H4 (cell line): ENCODE results near the gene HEPHL1. TPM values are rescaled to one million over a fixed set of nuclear protein-coding genes. Genes with fewer than 3 reads are reported as not detected.
"Not testable (repeated sequence)": the region's sequence is repeated elsewhere in the genome, so short reads cannot be mapped to it uniquely, and the experiment has no call there.

ENCODE experiments used
- DNase-seq: peaks from one replicate; pipeline ENCODE4 v3.0.0-alpha.2; 2015; ENCODE audit warnings: low spot score
- total RNA-seq: library from RNA; depleted of rRNA; stranded (reverse); fragments of >200 nt; shearing (Covaris generic); gene quantifications from 2 replicates; pipeline ENCODE4 v1.2.3, GENCODE V29; 2014; rRNA removed

Gene HEPHL1
- total RNA-seq, 1 experiment from 2014 or later = not detected

DNA sequence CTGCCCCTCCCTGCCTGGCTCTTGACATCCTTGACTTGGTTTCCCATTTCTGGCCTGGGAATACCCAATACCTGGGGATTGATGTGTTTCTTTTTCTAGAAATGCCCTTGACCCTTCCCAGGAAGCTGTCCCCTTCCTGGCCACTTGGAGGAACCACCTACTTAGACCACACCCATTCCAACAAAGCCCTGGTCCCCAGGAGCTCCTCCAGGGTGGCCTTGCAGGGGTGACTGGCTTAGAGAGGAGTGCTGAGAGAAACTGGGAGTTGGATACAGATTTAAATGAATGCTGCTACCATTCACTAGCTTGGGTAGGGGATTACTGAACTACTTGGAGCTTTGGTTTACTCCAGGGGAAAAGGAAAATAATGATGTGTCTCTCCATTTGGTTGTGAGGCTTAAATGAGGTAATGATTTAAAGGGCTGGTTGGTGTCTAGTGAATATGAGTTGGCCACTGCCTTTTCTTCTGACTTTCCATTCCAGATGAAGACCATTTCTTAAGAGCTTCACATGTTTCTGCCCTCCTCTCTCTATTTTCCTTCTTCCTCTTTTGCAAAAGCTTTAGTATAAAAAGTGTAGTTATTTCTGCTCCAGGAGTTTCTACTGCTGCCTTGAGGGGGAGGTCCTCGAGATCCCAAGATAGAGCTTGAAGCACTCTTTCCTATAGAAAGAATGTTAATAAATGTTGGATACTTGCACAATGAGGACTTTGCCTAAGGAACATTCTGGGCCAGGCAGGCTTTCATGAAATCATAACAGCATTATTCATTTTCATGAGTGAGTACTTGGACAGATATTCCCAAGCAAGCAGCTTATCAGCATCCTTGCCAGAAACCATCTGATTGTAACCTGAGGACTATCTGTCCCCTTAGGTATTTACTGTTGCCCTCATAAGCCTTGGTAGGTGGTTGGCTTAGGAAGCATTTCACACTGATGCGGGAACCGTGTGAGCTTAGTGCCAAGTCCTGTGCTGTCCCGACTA is 129.8 kb downstream of the HEPHL1 start:
- no peak for DNase-seq

- DNase-seq = peak; percentile 60
These were observed 130.9 kb downstream of the HEPHL1 start for GRCh38 chr11:94151903-94152677.

DNA sequence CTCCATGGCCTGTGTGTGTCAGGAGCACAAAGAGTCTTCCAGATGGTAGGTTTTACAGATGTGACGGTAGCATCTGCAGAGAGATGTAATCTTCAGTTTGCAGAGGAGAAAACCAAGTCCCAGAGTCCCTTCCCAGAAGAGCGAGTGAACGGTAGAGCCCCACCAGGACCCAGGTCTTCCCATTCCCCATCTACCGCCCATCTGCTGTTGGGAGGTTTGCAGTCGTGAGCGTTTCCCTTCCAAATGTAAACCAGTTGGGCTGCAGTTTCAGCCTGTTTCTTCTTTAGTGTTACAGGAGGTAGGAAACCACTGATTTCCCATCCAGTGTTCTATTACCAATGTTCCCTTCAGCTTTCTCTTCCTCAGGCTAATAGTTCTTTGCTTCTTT is 131.5 kb downstream of the HEPHL1 start:
- DNase-seq = no peak

- DNase-seq = no peak
These were observed 132.2 kb downstream of the HEPHL1 start for GRCh38 chr11:94153320-94153719.

- DNase-seq = no peak
These were observed 133.1 kb downstream of the HEPHL1 start for GRCh38 chr11:94154095-94154856.

DNA sequence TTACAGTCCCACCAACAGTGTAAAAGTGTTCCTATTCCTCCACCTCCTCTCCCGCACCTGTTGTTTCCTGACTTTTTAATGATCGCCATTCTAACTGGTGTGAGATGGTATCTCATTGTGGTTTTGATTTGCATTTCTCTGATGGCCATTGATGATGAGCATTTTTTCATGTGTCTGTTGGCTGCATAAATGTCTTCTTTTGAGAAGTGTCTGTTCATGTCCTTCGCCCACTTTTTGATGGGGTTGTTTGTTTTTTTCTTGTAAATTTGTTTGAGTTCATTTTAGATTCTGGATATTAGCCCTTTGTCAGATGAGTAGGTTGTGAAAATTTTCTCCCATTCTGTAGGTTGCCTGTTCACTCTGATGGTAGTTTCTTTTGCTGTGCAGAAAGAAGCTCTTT is 136.2 kb downstream of the HEPHL1 start:
- DNase-seq = not testable (repeated sequence)

Other genes starting within 250 kb of the HEPHL1 start
- 21.4 and 30.5 TPM in 2 replicates for gene MED17, start 237.1 kb upstream of the HEPHL1 start, total RNA-seq
- not detected in 2 replicates for gene VSTM5, start 170.7 kb upstream of the HEPHL1 start, total RNA-seq
- 40.9 and 41.5 TPM in 2 replicates for gene PANX1, start 107.5 kb downstream of the HEPHL1 start, total RNA-seq